ENCODE measurements around the gene APBA2.

GRCh38 chr15:29123171-29123570 is 237.4 kb downstream of the APBA2 start:
- TF ChIP-seq POLR2A (IDR thresholded peaks at IDR 0.05) (no peak), CTCF (IDR thresholded peaks at IDR 0.05 in 8 of 11, conservative IDR thresholded peaks at IDR 0.05 in 3 of 11) (no peak)
